Karpas-422 (cell line): ENCODE data around the gene LORICRIN. TPM values are rescaled to one million over a fixed set of nuclear protein-coding genes. Genes with fewer than 3 reads are reported as not detected.

ENCODE experiments used
- DNase-seq: peaks from one replicate; pipeline ENCODE4 v3.0.0-alpha.2; 2015
- H2AFZ ChIP-seq: fragments of 200-600 bp; sonication (generic); 2 replicates; pipeline ENCODE4 v1.6.1; 2014; ENCODE audit warnings: antibody characterized with exemption, low read length, mixed read lengths
- H3K27ac ChIP-seq: fragments of 200-600 bp; sonication (generic); 2 replicates; pipeline ENCODE4 v1.5.1; 2014; ENCODE audit warnings: mild to moderate bottlenecking, low read length, moderate library complexity
- H3K27me3 ChIP-seq: fragments of 200-600 bp; sonication (generic); 2 replicates; pipeline ENCODE4 v1.6.1; 2014; ENCODE audit warnings: low read length, mixed read lengths
- H3K36me3 ChIP-seq: fragments of 200-600 bp; sonication (generic); 2 replicates; pipeline ENCODE4 v1.6.1; 2014; ENCODE audit warnings: low read length, mixed read lengths; ENCODE audit not compliant: insufficient read depth
- H3K4me1 ChIP-seq: fragments of 200-600 bp; sonication (generic); 2 replicates; pipeline ENCODE4 v1.6.1; 2014; ENCODE audit warnings: mild to moderate bottlenecking, low read length, mixed read lengths
- H3K4me2 ChIP-seq: fragments of 200-600 bp; sonication (generic); 2 replicates; pipeline ENCODE4 v1.6.1; 2014; ENCODE audit warnings: low read length, low read depth, mild to moderate bottlenecking; ENCODE audit not compliant: poor library complexity, severe bottlenecking
- H3K4me3 ChIP-seq: fragments of 200-600 bp; sonication (generic); 2 replicates; pipeline ENCODE4 v1.5.1; 2014; ENCODE audit warnings: mild to moderate bottlenecking, antibody characterized with exemption, low read length, mixed read lengths
- H3K79me2 ChIP-seq: fragments of 200-600 bp; sonication (generic); 2 replicates; pipeline ENCODE4 v1.6.1; 2014; ENCODE audit warnings: mild to moderate bottlenecking, low read length, mixed read lengths
- H3K9ac ChIP-seq: fragments of 200-600 bp; sonication (generic); 2 replicates; pipeline ENCODE4 v1.6.0; 2014; ENCODE audit warnings: low read length
- H3K9me2 ChIP-seq: fragments of 200-600 bp; sonication (generic), shearing (Covaris generic); replicated peaks from 2 replicates; pipeline ENCODE4 v1.6.0; 2014; ENCODE audit warnings: mild to moderate bottlenecking, low read length, moderate library complexity; ENCODE audit not compliant: insufficient read depth
- H3K9me3 ChIP-seq: fragments of 300-700, 200-600 bp; sonication (generic); 2 replicates; pipeline ENCODE4 v1.6.1; 2014; ENCODE audit warnings: low read length, mixed read lengths
- H4K20me1 ChIP-seq: fragments of 200-600 bp; sonication (generic); 2 replicates; pipeline ENCODE4 v1.6.1; 2014; ENCODE audit warnings: mild to moderate bottlenecking, antibody characterized with exemption, low read length, low read depth; ENCODE audit not compliant: insufficient read depth
- total RNA-seq: library from RNA; depleted of rRNA; stranded (reverse); fragments of >200 nt; shearing (Covaris generic); gene quantifications from 2 replicates; pipeline ENCODE4 v1.2.3, GENCODE V29; 2014; ENCODE audit warnings: low replicate concordance

Gene LORICRIN
- total RNA-seq, 1 experiment from 2014 or later, result not detected

DNA sequence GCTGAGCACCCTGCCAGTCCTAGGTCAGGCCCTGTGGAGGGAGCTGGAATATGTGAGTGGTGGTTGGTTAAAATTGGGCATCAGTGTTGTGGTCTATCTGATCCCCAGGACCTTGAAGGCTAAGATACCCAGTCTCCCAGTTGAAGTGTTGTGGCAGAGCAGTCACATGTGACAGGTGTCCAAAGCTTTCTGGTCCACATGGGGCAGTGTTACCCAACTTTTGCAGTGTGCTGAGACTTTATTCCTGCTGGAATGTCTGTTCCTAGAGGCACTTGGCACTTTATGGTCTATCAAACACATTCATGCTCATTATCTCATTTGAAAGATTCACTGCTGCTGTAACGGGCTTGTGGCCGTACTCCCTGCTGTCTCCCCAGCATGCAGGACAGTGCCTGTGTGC lies 21.0 kb upstream of the LORICRIN start:
- Histone ChIP-seq H3K9me3 (no peaks in the 10 kb centered on the region), H2AFZ (no peak overlapping the region), H3K79me2 (no peaks in the 10 kb centered on the region), H3K27ac (no peak overlapping the region), H3K9ac (no peak overlapping the region), H3K4me3 (no peak overlapping the region), H3K36me3 (no peaks in the 10 kb centered on the region), H3K4me1 (no peaks in the 10 kb centered on the region), H3K9me2 (no peaks in the 10 kb centered on the region), H3K27me3 (no peaks in the 10 kb centered on the region), H4K20me1 (no peaks in the 10 kb centered on the region), H3K4me2 (no peak overlapping the region)
- DNase-seq, result no peak

DNA sequence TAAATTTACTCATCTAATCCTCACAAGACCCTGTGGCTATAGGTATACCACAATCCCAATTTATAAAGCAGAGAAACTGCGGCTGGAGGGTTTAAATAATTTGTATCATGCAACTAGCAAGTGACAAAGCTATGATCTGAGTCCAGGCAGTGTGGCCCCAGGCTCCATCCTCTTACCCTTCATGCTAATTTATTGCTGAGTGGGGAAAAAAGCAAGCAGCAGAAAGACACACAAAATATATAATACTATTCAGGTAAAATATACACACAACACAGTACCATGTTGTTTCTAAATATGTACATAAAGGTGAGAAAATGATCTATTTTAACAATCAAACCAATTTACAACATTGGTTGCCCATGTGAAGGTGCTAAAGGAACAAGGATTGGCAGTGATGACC lies 17.3 kb upstream of the LORICRIN start:
- Histone ChIP-seq H3K4me3 (no peak overlapping the region), H3K9ac (no peak overlapping the region), H3K36me3 (no peaks in the 10 kb centered on the region), H4K20me1 (no peaks in the 10 kb centered on the region), H3K4me2 (no peak overlapping the region), H3K4me1 (no peaks in the 10 kb centered on the region), H2AFZ (no peak overlapping the region), H3K9me2 (no peaks in the 10 kb centered on the region), H3K79me2 (no peaks in the 10 kb centered on the region), H3K9me3 (no peaks in the 10 kb centered on the region), H3K27me3 (no peaks in the 10 kb centered on the region), H3K27ac (no peak overlapping the region)
- no peak for DNase-seq

DNA sequence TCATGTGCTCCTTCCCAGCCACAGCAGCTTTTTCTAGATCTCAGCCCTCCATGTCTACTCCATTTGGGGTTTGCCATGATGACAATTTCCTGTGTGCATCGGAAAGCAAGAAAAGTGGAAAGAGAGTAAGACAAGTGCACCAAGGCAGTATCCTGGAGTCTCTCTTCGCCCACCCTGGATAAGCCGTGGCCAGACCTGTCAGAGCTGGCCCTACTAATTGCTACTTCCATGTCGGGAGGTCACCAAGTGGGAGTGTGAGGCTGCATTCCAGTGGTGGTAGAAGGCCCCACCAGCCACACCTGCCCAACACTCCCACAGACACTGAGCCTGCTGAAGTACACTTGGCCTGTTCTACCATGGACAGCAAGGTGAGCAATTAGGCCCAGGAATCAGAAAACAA lies 14.0 kb upstream of the LORICRIN start:
- Histone ChIP-seq H3K79me2 (no peaks in the 10 kb centered on the region), H3K27ac (no peak overlapping the region), H3K27me3 (no peaks in the 10 kb centered on the region), H3K9me2 (no peaks in the 10 kb centered on the region), H2AFZ (no peak overlapping the region), H3K36me3 (no peaks in the 10 kb centered on the region), H3K9ac (no peak overlapping the region), H3K9me3 (no peaks in the 10 kb centered on the region), H3K4me3 (no peak overlapping the region), H4K20me1 (no peaks in the 10 kb centered on the region), H3K4me2 (no peak overlapping the region), H3K4me1 (no peaks in the 10 kb centered on the region)
- no peak for DNase-seq

DNA sequence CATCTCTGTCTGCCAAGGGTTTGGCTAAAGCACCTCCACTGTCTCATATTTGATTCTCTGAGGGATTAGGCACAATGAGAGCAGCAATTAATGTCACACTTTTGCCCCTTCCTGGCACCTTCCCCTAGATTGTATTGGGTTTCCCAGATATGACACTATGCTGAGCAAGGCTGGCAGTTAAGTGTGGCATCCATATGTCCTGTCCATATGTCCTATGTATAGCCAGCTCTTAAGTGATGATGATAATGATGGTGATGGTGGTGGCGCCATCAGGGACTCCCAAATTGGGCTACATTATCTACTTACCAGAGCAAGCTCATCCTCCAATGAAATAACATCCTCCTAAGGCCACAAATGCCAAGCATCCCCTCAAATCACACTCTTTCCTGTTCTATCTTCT lies 13.5 kb upstream of the LORICRIN start:
- DNase-seq, result no peak
- no peaks in the 10 kb centered on the region for H3K79me2 ChIP-seq
- H4K20me1 ChIP-seq, result no peaks in the 10 kb centered on the region
- H3K4me1 ChIP-seq, result no peaks in the 10 kb centered on the region
- H2AFZ ChIP-seq, result no peak overlapping the region
- H3K9me3 ChIP-seq, result no peaks in the 10 kb centered on the region
- H3K9me2 ChIP-seq, result no peaks in the 10 kb centered on the region
- no peak overlapping the region for H3K4me2 ChIP-seq
- H3K9ac ChIP-seq, result no peak overlapping the region
- no peak overlapping the region for H3K27ac ChIP-seq
- H3K27me3 ChIP-seq, result no peaks in the 10 kb centered on the region
- H3K36me3 ChIP-seq, result no peaks in the 10 kb centered on the region
- H3K4me3 ChIP-seq, result no peak overlapping the region

DNA sequence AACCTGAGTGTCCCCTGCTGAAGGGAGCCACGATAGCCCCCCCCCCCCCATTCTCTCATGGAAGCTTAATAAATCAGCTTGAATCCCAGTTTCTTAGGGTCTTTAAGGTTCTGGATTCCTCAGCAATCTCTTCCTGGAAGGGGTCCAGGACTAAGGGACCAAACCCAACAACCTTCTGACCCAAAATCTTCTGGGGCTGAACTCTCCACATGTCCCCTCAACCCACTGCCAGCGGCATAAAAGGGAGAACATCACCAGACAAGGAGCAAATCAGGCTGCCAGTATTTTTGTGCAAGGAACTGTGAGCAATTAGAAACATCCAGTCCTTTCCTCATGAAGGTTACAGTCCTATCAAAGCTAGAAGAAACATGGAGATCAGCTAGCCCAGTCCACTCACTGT lies 12.7 kb upstream of the LORICRIN start:
- H3K79me2 ChIP-seq, result no peaks in the 10 kb centered on the region
- no peaks in the 10 kb centered on the region for H3K4me1 ChIP-seq
- H3K9me3 ChIP-seq, result no peaks in the 10 kb centered on the region
- H3K36me3 ChIP-seq, result no peaks in the 10 kb centered on the region
- DNase-seq, result no peak
- H3K27ac ChIP-seq, result no peak overlapping the region
- no peak overlapping the region for H2AFZ ChIP-seq
- no peaks in the 10 kb centered on the region for H4K20me1 ChIP-seq
- no peak overlapping the region for H3K4me3 ChIP-seq
- H3K4me2 ChIP-seq, result no peak overlapping the region
- no peak overlapping the region for H3K9ac ChIP-seq
- no peaks in the 10 kb centered on the region for H3K27me3 ChIP-seq
- H3K9me2 ChIP-seq, result no peaks in the 10 kb centered on the region

DNA sequence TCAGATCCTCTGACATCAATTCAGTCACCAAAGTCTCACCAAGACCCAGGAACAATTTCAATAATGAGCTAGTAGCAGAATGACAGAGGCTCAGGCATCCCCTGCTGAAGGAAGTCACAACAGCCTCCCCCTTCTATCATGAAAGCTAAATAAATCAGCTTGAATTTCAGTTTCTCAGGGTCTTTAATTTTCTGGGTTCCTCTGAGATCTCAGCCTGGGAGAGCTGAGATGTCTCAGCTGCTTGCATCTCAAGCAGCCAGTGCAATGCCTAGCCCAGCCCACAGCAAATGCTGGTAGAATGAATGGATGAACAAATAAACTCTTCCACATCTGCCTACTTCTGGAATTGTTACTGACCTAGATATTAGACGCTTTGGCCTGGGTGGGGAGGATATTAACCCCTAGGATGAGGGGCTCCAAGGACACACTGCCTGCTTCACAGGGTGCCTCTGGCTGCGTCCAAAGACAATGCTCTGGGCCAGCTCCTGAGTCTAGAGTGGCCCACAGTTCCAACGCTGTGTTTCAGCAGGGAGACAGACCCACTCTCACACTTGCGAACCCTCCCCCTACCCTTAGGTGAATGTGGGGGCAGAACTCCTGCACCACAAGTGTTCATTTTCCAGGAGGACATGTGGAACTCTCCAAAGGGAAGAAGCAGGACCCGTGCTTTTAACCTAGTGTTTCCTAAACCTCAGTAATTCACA lies 11.2 kb upstream of the LORICRIN start:
- Histone ChIP-seq H3K79me2 (no peaks in the 10 kb centered on the region), H3K4me1 (no peaks in the 10 kb centered on the region), H3K4me3 (no peak overlapping the region), H3K9ac (no peak overlapping the region), H3K4me2 (no peak overlapping the region), H4K20me1 (no peaks in the 10 kb centered on the region), H3K27ac (no peak overlapping the region), H2AFZ (no peak overlapping the region), H3K9me2 (no peaks in the 10 kb centered on the region), H3K9me3 (no peaks in the 10 kb centered on the region), H3K27me3 (no peaks in the 10 kb centered on the region), H3K36me3 (no peaks in the 10 kb centered on the region)
- DNase-seq, result no peak

DNA sequence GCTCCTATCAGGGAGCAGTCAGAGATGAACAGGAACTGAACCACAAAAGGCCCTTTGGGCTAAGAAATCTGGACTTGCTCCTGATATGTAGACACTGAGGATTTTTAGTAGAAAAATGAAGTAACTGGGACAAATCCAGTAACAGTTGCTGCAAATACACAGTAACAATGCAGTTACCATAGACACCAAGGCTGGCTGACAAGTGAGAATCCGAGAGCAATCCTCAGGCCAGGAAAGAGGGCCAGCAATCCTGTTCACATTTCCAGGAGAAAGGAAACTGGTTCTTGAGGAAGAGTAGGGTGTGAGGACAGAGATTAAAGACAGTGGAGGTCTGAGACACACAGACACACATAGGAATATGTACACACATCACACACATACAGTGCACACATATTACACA lies 9.3 kb upstream of the LORICRIN start:
- H3K27me3 ChIP-seq, result no peaks in the 10 kb centered on the region
- H4K20me1 ChIP-seq, result no peaks in the 10 kb centered on the region
- H3K4me1 ChIP-seq, result no peaks in the 10 kb centered on the region
- H3K9me3 ChIP-seq, result no peaks in the 10 kb centered on the region
- no peaks in the 10 kb centered on the region for H3K9me2 ChIP-seq
- H3K4me3 ChIP-seq, result no peak overlapping the region
- H3K4me2 ChIP-seq, result no peak overlapping the region
- DNase-seq, result no peak
- no peaks in the 10 kb centered on the region for H3K36me3 ChIP-seq
- no peaks in the 10 kb centered on the region for H3K79me2 ChIP-seq
- no peak overlapping the region for H3K9ac ChIP-seq
- H2AFZ ChIP-seq, result no peak overlapping the region
- H3K27ac ChIP-seq, result no peak overlapping the region

DNA sequence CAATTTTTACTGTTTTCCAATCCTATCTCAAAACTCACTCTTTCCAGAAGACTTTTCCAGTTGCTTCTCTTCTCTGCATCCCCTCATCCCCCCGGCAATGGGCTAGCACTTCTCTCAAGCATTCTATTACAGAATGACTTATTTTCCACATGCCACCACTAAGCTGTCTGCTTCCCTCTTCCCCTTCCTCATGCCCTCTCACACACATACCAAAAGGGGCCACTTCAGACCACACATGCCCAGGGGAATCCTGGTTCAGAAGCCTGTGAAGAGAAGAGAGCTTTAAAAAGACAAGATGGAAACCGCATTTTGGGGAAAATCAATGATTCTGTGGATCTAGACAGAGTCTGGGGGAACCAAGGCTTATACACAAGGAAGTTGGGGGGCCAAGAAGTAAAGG lies 8.4 kb upstream of the LORICRIN start:
- Histone ChIP-seq H4K20me1 (no peaks in the 10 kb centered on the region), H3K4me3 (no peak overlapping the region), H3K36me3 (no peaks in the 10 kb centered on the region), H3K27ac (no peak overlapping the region), H3K9ac (no peak overlapping the region), H3K9me3 (no peaks in the 10 kb centered on the region), H3K79me2 (no peaks in the 10 kb centered on the region), H3K4me1 (no peaks in the 10 kb centered on the region), H3K4me2 (no peak overlapping the region), H3K9me2 (no peaks in the 10 kb centered on the region), H3K27me3 (no peaks in the 10 kb centered on the region), H2AFZ (no peak overlapping the region)
- DNase-seq, result no peak

DNA sequence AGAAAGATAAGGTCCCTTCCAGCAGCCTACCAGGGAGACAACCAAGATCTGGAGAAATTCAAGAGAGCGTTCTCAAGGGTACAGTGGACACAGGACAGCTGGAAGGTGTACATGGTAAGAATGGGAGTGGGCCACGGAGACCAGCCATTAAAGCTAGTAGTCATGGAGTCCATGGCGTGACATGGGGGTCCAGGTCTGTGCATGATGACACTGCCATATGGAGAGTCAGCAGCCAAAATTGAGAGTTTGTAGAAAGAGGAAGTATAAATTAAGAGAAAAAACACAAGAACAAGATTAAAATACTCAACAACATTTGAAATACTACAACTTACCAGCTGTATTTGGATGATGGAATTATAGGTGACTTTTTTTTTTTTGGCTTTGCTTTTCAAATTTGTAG lies 7.9 kb upstream of the LORICRIN start:
- Histone ChIP-seq H3K36me3 (no peaks in the 10 kb centered on the region), H4K20me1 (no peaks in the 10 kb centered on the region), H3K79me2 (no peaks in the 10 kb centered on the region), H2AFZ (no peak overlapping the region), H3K9me2 (no peaks in the 10 kb centered on the region), H3K4me3 (no peak overlapping the region), H3K4me2 (no peak overlapping the region), H3K9me3 (no peaks in the 10 kb centered on the region), H3K27me3 (no peaks in the 10 kb centered on the region), H3K27ac (no peak overlapping the region), H3K9ac (no peak overlapping the region), H3K4me1 (no peaks in the 10 kb centered on the region)
- DNase-seq, result no peak
